ENCODE results near the gene FADS1.

Gene FADS1

DNA sequence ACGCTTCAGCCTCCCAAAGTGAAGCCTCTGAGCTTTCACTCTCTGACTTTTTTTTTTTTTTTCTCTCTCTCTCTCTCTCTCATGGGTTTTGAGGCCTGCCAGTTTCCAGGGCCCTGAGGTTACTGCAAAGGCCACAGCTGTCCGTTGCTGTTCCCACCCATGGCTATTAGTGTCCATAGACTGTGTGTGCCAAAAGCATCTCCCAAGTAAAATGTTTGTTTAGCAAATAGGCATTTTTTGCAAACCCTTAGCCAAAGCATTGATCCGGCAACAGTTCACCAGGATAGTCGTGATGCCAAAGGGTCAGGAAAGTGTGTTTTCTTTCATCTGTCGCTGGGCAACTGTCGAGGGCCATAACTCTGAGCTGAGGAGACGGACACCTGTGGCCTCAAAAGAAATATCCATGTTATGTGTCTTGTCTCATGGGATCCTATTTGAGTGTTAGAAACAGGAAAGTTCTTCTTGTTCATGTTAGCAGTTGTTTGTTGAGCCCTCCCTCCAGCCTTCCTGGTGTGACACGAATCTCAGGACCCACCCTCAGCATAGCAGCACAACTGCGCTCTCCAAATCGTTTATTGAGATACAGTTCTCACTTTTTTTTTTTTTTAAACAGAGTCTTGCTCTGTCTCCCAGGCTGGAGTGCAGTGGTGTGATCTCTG, 29.7 kb upstream of the FADS1 start:
- in situ Hi-C loops (cut with MboI; ENCODE audit: low sequenced_read_pairs), result no loop called here

- in situ Hi-C loops (cut with MboI; ENCODE audit: low sequenced_read_pairs), result no loop called here
These were observed 28.2 kb upstream of the FADS1 start for GRCh38 chr11:61844909-61845565.

DNA sequence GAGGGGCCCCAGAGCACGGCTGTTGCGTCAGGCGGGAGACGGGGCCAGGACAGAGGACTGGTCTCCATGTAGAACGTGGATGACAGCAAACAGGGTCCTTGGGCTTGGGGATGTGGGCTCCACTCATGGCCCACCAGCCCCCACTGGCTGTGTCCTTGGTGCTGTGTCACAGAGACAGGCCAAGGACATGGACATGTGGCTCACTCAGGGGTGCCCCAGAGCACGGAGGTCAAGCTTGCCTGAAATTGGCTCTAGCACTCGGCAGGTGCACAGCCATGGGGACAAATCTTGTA, 25.7 kb upstream of the FADS1 start:
- in situ Hi-C loops (cut with MboI; ENCODE audit: low sequenced_read_pairs), result no loop called here

- in situ Hi-C loops (cut with MboI; ENCODE audit: low sequenced_read_pairs), result no loop called here
These were observed 25.1 kb upstream of the FADS1 start for GRCh38 chr11:61841636-61842527.

- in situ Hi-C loops (cut with MboI; ENCODE audit: low sequenced_read_pairs), result no loop called here
These were observed 23.6 kb upstream of the FADS1 start for GRCh38 chr11:61840371-61840770.

DNA sequence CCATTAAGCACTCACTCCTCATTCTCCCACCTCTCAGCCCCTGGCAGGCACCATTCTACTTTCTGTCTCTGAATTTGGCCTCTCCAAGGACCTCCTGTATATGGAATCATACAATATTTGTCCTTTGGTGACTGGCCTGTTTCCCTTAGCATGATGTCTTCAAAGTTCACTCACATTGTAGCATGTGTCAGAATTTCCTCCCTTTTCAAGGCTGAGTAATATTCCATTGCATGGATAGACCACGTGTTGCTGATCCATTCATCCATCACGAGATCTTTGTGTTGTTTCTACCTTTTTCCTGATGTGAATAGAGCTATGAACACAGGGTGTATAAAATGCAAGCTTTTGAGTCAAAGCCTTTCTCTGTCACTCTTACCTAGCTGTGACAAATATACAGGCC, 22.9 kb upstream of the FADS1 start:
- in situ Hi-C loops (cut with MboI; ENCODE audit: low sequenced_read_pairs), result no loop called here

- in situ Hi-C loops (cut with MboI; ENCODE audit: low sequenced_read_pairs), result no loop called here
These were observed 22.1 kb upstream of the FADS1 start for GRCh38 chr11:61838921-61839320.

DNA sequence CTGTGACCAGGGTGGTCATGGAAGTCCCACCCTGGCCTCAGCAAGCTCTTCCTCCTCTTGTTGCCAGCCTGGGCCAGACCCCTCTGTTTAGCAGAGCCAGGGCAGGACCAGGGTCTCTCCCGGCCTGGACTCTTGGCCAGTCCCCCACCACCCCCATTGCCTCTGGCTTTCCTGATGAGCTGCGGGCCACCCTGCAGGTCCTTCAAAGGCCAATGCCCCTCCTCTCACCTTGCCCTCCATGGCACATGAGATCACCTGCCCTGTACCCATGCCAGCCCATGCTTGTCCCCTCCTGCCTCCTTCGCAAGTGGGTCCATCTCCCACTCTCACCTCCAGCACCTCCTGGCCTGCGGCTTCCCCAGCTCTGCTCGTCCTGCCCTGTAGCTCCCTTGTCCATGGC, 21.7 kb upstream of the FADS1 start:
- in situ Hi-C loops (cut with MboI; ENCODE audit: low sequenced_read_pairs), result no loop called here

- in situ Hi-C loops (cut with MboI; ENCODE audit: low sequenced_read_pairs), result no loop called here
These were observed 20.7 kb upstream of the FADS1 start for GRCh38 chr11:61837411-61838005.

GRCh38 chr11:61836193-61836592, 19.4 kb upstream of the FADS1 start:
- in situ Hi-C loops (cut with MboI; ENCODE audit: low sequenced_read_pairs), result no loop called here

- in situ Hi-C loops (cut with MboI; ENCODE audit: low sequenced_read_pairs), result no loop called here
These were observed 17.7 kb upstream of the FADS1 start for GRCh38 chr11:61834278-61835048.

DNA sequence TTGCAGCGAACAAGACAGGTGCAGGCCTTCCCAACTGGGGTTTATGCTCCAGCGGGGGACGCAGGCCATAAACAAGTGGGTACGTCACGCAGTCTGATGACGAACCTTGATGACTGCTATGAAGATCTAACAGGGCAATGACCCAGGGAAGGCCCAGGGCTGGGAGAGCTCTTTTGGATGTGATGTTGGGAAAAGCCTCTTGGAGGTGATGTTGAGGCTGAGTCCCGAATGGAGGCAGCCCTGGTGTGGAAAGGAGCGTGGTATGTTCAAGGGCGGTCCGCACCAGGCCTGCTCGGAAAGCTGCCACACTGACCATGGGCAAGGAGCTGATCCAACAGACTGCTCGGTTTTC, 17.1 kb upstream of the FADS1 start:
- in situ Hi-C loops (cut with MboI; ENCODE audit: low sequenced_read_pairs), result no loop called here

GRCh38 chr11:61833471-61833870, 16.7 kb upstream of the FADS1 start:
- in situ Hi-C loops (cut with MboI; ENCODE audit: low sequenced_read_pairs), result no loop called here

GRCh38 chr11:61832754-61833153, 16.0 kb upstream of the FADS1 start:
- in situ Hi-C loops (cut with MboI; ENCODE audit: low sequenced_read_pairs), result no loop called here

- in situ Hi-C loops (cut with MboI; ENCODE audit: low sequenced_read_pairs), result no loop called here
These were observed 15.4 kb upstream of the FADS1 start for GRCh38 chr11:61832207-61832606.

- in situ Hi-C loops (cut with MboI; ENCODE audit: low sequenced_read_pairs), result no loop called here
These were observed 13.7 kb upstream of the FADS1 start for GRCh38 chr11:61830237-61831105.

DNA sequence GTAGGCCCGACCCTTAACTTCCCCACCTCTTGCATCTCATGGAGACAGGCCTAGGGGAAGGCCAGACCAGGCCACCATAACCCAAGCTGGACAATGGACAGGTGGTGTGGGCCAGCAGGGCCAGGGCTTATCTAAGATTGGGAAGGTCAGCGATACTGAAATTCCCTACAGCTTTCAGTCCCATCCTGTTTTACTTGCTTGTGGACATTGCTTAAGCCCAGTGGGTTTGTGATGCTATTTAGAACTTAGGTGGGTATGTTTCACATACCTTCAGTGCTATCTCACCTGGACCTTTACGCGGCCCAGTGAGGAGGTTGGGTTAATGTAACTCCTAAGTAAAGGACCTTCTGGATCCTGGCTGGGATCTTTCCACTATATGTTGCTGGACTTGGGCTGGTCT, 13.0 kb upstream of the FADS1 start:
- in situ Hi-C loops (cut with MboI; ENCODE audit: low sequenced_read_pairs), result no loop called here

GRCh38 chr11:61828629-61829407, 12.0 kb upstream of the FADS1 start:
- in situ Hi-C loops (cut with MboI; ENCODE audit: low sequenced_read_pairs), result no loop called here

DNA sequence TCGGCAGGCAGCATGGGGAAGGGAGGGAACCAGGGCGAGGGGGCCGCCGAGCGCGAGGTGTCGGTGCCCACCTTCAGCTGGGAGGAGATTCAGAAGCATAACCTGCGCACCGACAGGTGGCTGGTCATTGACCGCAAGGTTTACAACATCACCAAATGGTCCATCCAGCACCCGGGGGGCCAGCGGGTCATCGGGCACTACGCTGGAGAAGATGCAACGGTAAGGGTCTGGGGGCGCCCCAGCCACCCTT, 11.5 kb upstream of the FADS1 start:
- in situ Hi-C loops (cut with MboI; ENCODE audit: low sequenced_read_pairs), result no loop called here
